HEK293 (cell line): Measurements from ENCODE around the gene LRP1.

Source experiments
- CTCF ChIA-PET: fragments of 350-600 bp; formaldehyde crosslinking; extraction: SDS; loops from one replicate; lab custom pipeline; 2021; ENCODE audit warnings: antibody characterized with exemption; lab: Yijun Ruan, JAX
- POLR2A ChIA-PET: fragments of 300-600 bp; formaldehyde crosslinking; extraction: SDS; loops from one replicate; lab custom pipeline; 2020; ENCODE audit warnings: antibody characterized with exemption, inconsistent platforms; lab: Yijun Ruan, JAX
- H3K27ac ChIP-seq: fragments of 200-500 bp; sonication (Bioruptor generic); 2 replicates; pipeline ENCODE4 v1.5.1; 2014; ENCODE audit warnings: low read depth, low read length, control low read depth, inconsistent platforms; ENCODE audit errors: extremely low read depth
- H3K36me3 ChIP-seq, 2 experiments: fragments of 200-500 bp in 1 of 2; sonication (Bioruptor generic) in 1 of 2; 1 replicate in 1 of 2; 2 replicates in 1 of 2; pipeline ENCODE4 v1.5.1; 2014 to 2017; ENCODE audit warnings: inconsistent platforms in 2 of 2, low read length in 2 of 2; ENCODE audit not compliant: control insufficient read depth in 2 of 2, insufficient read depth in 1 of 2
- H3K4me1 ChIP-seq: fragments of 200-500 bp; sonication (Bioruptor generic); 2 replicates; pipeline ENCODE4 v1.5.1; 2014; ENCODE audit warnings: mild to moderate bottlenecking, low read length, inconsistent platforms; ENCODE audit not compliant: control insufficient read depth, insufficient read depth
- H3K4me3 ChIP-seq: 2 replicates; pipeline ENCODE4 v1.5.1; 2011; ENCODE audit warnings: low read depth, mild to moderate bottlenecking, control low read depth, low read length, moderate library complexity
- H3K9me3 ChIP-seq: fragments of 200-500 bp; sonication (Bioruptor generic); 2 replicates; pipeline ENCODE4 v1.5.1; 2014; ENCODE audit warnings: low read depth, low read length, inconsistent platforms; ENCODE audit not compliant: control insufficient read depth, insufficient read depth
- FEZF1 ChIP-seq: fragments of 450-650 bp; formaldehyde crosslinking; IDR thresholded peaks from 2 replicates; pipeline ENCODE4 v1.5.1; 2016; ENCODE audit warnings: missing biosample characterization, missing genetic modification characterization
- GLI2 ChIP-seq: fragments of 450-650 bp; formaldehyde crosslinking; IDR thresholded peaks from 2 replicates; pipeline ENCODE4; 2017; ENCODE audit warnings: missing biosample characterization, missing genetic modification characterization, low read depth, borderline replicate concordance
- IKZF3 ChIP-seq: fragments of 450-650 bp; IDR thresholded peaks from 2 replicates; pipeline ENCODE4 v1.5.0; 2018; ENCODE audit warnings: missing biosample characterization, mild to moderate bottlenecking, missing genetic modification characterization, moderate library complexity
- WT1 ChIP-seq: fragments of 450-650 bp; formaldehyde crosslinking; IDR thresholded peaks from 2 replicates; pipeline ENCODE4 v1.5.1; 2016; ENCODE audit warnings: missing biosample characterization, missing genetic modification characterization
- YY1 ChIP-seq: fragments of 450-650 bp; formaldehyde crosslinking; IDR thresholded peaks from 2 replicates; pipeline ENCODE4 v1.5.1; 2018; ENCODE audit warnings: missing biosample characterization, missing genetic modification characterization
- ZBTB48 ChIP-seq: fragments of 450-650 bp; formaldehyde crosslinking; IDR thresholded peaks from 2 replicates; pipeline ENCODE4 v1.5.1; 2016; ENCODE audit warnings: missing biosample characterization, missing genetic modification characterization
- ZIC2 ChIP-seq: fragments of 450-650 bp; formaldehyde crosslinking; IDR thresholded peaks from 2 replicates; pipeline ENCODE4 v1.5.1; 2016; ENCODE audit warnings: missing biosample characterization, missing genetic modification characterization
- ZNF121 ChIP-seq: fragments of 450-650 bp; formaldehyde crosslinking; IDR thresholded peaks from 2 replicates; pipeline ENCODE4 v1.5.1; 2016; ENCODE audit warnings: missing biosample characterization, missing genetic modification characterization
- ZNF138 ChIP-seq: fragments of 450-650 bp; formaldehyde crosslinking; IDR thresholded peaks from 2 replicates; pipeline ENCODE4 v1.5.1; 2016; ENCODE audit warnings: missing biosample characterization, missing genetic modification characterization, borderline replicate concordance
- ZNF2 ChIP-seq: fragments of 450-650 bp; formaldehyde crosslinking; IDR thresholded peaks from 2 replicates; pipeline ENCODE4 v1.5.1; 2016; ENCODE audit warnings: missing biosample characterization, missing genetic modification characterization
- ZNF214 ChIP-seq: fragments of 450-650 bp; formaldehyde crosslinking; IDR thresholded peaks from 2 replicates; pipeline ENCODE4 v1.5.1; 2017; ENCODE audit warnings: missing biosample characterization, mild to moderate bottlenecking, missing genetic modification characterization, borderline replicate concordance
- ZNF24 ChIP-seq: fragments of 450-650 bp; formaldehyde crosslinking; IDR thresholded peaks from 2 replicates; pipeline ENCODE4 v1.5.1; 2016; ENCODE audit warnings: missing biosample characterization, missing genetic modification characterization
- ZNF433 ChIP-seq: fragments of 450-650 bp; formaldehyde crosslinking; IDR thresholded peaks from 2 replicates; pipeline ENCODE4 v1.5.1; 2016; ENCODE audit warnings: missing biosample characterization, missing genetic modification characterization, low read depth
- ZNF48 ChIP-seq: fragments of 450-650 bp; formaldehyde crosslinking; IDR thresholded peaks from 2 replicates; pipeline ENCODE4 v1.5.1; 2016; ENCODE audit warnings: missing biosample characterization, missing genetic modification characterization
- ZNF510 ChIP-seq: fragments of 450-650 bp; formaldehyde crosslinking; IDR thresholded peaks from 2 replicates; pipeline ENCODE4 v1.5.1; 2018; ENCODE audit warnings: mild to moderate bottlenecking, missing genetic modification characterization, missing biosample characterization; ENCODE audit not compliant: insufficient replicate concordance
- ZNF561 ChIP-seq: fragments of 450-650 bp; IDR thresholded peaks from 2 replicates; pipeline ENCODE4 v1.5.1; 2018; ENCODE audit warnings: missing biosample characterization, missing genetic modification characterization, borderline replicate concordance
- ZNF664 ChIP-seq: fragments of 450-650 bp; formaldehyde crosslinking; IDR thresholded peaks from 2 replicates; pipeline ENCODE4 v1.5.1; 2016; ENCODE audit warnings: missing biosample characterization, missing genetic modification characterization
- ZNF792 ChIP-seq: fragments of 450-650 bp; formaldehyde crosslinking; IDR thresholded peaks from 2 replicates; pipeline ENCODE4 v1.5.1; 2016; ENCODE audit warnings: missing biosample characterization, missing genetic modification characterization
- TF ChIP-seq, protein P1 (sequence below): fragments of 450-650 bp; formaldehyde crosslinking; IDR thresholded peaks from 2 replicates; pipeline ENCODE4 v1.5.1; 2016; ENCODE audit warnings: missing biosample characterization, missing genetic modification characterization, borderline replicate concordance
- TF ChIP-seq, protein P2 (sequence below): fragments of 450-650 bp; formaldehyde crosslinking; IDR thresholded peaks from 2 replicates; pipeline ENCODE4 v1.5.1; 2016; ENCODE audit warnings: missing biosample characterization, missing genetic modification characterization
- TF ChIP-seq, protein P3 (sequence below): fragments of 450-650 bp; formaldehyde crosslinking; IDR thresholded peaks from 2 replicates; pipeline ENCODE4 v1.5.1; 2016; ENCODE audit warnings: missing biosample characterization, missing genetic modification characterization
- TF ChIP-seq, protein P4 (sequence below): fragments of 450-650 bp; formaldehyde crosslinking; IDR thresholded peaks from 2 replicates; pipeline ENCODE4 v1.5.1; 2016; ENCODE audit warnings: missing biosample characterization, missing genetic modification characterization

Gene LRP1

DNA sequence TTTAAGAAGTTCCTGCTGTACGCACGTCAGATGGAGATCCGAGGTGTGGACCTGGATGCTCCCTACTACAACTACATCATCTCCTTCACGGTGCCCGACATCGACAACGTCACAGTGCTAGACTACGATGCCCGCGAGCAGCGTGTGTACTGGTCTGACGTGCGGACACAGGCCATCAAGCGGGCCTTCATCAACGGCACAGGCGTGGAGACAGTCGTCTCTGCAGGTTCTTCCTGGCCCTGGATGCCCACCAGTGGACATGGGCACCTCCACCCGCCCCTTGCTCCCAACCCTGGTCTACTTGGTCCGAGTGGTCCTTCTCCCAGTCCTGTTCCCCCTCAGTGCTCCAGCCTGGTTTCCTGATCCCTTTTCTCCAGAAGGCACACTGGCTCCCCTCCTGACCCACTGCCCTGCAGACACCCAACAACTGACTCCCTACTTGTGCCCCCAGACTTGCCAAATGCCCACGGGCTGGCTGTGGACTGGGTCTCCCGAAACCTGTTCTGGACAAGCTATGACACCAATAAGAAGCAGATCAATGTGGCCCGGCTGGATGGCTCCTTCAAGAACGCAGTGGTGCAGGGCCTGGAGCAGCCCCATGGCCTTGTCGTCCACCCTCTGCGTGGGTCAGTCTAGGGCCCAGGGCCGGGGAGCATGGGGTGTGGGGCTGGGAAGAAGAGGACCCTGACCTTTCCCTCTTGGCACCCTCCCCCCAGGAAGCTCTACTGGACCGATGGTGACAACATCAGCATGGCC, 51.2 kb downstream of the LRP1 start:
- POLR2A ChIA-PET: no interaction called here
- H3K36me3 ChIP-seq: peaks cover 0 to 76% of the 10 kb centered on the region in 2 experiments; a peak in 1 of 3 replicates
- CTCF ChIA-PET: interaction anchor here (0.5 to 9.9 kb wide), 7 partner anchors 8 to 563 kb away, joined by 3 to 141 read pairs (median 4); partner anchors contain the start of gene LRP1

DNA sequence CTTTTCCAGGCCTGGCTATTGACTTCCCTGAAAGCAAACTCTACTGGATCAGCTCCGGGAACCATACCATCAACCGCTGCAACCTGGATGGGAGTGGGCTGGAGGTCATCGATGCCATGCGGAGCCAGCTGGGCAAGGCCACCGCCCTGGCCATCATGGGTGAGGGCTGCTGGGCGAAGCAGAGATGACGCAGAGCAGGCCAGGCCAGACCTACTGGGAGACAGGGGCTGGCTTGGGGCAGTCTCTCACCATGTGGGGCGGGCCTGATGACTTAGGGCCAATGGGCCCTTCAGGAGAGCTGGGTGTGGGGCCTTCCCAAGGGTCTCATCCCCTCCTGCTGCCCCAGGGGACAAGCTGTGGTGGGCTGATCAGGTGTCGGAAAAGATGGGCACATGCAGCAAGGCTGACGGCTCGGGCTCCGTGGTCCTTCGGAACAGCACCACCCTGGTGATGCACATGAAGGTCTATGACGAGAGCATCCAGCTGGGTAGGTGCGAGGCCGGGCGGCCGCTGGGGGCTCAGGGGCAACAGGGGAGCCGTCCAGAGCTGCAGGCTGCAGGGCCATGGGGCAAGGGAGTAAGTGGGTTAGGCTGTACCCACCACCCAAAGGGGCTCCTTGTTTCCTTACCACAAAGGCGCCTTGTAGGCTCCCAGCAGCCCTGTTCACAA, 52.2 kb downstream of the LRP1 start:
- CTCF ChIA-PET: interaction anchor here (0.5 to 10.4 kb wide), 11 partner anchors 8 to 562 kb away, joined by 3 to 141 read pairs (median 5); partner anchors contain the start of gene LRP1
- POLR2A ChIA-PET: no interaction called here
- H3K27ac ChIP-seq: no peak overlapping the region
- no peak overlapping the region for H3K4me3 ChIP-seq
- peaks cover 0 to 83% of the 10 kb centered on the region in 2 experiments; a peak in 1 of 3 replicates for H3K36me3 ChIP-seq
- no peaks in the 10 kb centered on the region for H3K9me3 ChIP-seq
- TF ChIP-seq, protein P1, sequence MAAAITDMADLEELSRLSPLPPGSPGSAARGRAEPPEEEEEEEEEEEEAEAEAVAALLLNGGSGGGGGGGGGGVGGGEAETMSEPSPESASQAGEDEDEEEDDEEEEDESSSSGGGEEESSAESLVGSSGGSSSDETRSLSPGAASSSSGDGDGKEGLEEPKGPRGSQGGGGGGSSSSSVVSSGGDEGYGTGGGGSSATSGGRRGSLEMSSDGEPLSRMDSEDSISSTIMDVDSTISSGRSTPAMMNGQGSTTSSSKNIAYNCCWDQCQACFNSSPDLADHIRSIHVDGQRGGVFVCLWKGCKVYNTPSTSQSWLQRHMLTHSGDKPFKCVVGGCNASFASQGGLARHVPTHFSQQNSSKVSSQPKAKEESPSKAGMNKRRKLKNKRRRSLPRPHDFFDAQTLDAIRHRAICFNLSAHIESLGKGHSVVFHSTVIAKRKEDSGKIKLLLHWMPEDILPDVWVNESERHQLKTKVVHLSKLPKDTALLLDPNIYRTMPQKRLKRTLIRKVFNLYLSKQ (tag by site-specific recombination): no peak
- TF ChIP-seq ZNF138 (tag by site-specific recombination) (no peak), ZIC2 (tag by site-specific recombination) (no peak)
- no peaks in the 10 kb centered on the region for H3K4me1 ChIP-seq

More for the DNA sequence above, 51.2 kb downstream of the LRP1 start:
- no peak for TF ChIP-seq WT1 (tag by site-specific recombination)
- TF ChIP-seq ZNF561: no peak
- TF ChIP-seq ZNF792 (tag by site-specific recombination): no peak
- no peak for TF ChIP-seq IKZF3
- TF ChIP-seq ZNF510 (tag by site-specific recombination): no peak
- no peak for TF ChIP-seq ZNF664 (tag by site-specific recombination)
- TF ChIP-seq ZNF48: no peak
- TF ChIP-seq, protein P2, sequence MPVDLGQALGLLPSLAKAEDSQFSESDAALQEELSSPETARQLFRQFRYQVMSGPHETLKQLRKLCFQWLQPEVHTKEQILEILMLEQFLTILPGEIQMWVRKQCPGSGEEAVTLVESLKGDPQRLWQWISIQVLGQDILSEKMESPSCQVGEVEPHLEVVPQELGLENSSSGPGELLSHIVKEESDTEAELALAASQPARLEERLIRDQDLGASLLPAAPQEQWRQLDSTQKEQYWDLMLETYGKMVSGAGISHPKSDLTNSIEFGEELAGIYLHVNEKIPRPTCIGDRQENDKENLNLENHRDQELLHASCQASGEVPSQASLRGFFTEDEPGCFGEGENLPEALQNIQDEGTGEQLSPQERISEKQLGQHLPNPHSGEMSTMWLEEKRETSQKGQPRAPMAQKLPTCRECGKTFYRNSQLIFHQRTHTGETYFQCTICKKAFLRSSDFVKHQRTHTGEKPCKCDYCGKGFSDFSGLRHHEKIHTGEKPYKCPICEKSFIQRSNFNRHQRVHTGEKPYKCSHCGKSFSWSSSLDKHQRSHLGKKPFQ (tag by site-specific recombination): no peak
- TF ChIP-seq, protein P3, sequence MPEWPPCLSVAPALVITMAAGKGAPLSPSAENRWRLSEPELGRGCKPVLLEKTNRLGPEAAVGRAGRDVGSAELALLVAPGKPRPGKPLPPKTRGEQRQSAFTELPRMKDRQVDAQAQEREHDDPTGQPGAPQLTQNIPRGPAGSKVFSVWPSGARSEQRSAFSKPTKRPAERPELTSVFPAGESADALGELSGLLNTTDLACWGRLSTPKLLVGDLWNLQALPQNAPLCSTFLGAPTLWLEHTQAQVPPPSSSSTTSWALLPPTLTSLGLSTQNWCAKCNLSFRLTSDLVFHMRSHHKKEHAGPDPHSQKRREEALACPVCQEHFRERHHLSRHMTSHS: no peak
- no peak for TF ChIP-seq GLI2
- TF ChIP-seq YY1: no peak
- TF ChIP-seq, protein P4, sequence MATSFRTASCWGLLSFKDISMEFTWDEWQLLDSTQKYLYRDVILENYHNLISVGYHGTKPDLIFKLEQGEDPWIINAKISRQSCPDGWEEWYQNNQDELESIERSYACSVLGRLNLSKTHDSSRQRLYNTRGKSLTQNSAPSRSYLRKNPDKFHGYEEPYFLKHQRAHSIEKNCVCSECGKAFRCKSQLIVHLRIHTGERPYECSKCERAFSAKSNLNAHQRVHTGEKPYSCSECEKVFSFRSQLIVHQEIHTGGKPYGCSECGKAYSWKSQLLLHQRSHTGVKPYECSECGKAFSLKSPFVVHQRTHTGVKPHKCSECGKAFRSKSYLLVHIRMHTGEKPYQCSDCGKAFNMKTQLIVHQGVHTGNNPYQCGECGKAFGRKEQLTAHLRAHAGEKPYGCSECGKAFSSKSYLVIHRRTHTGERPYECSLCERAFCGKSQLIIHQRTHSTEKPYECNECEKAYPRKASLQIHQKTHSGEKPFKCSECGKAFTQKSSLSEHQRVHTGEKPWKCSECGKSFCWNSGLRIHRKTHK (tag by site-specific recombination): no peak
- TF ChIP-seq ZNF2 (tag by site-specific recombination): no peak
- TF ChIP-seq ZNF24 (tag by site-specific recombination): no peak
- TF ChIP-seq ZNF214 (tag by site-specific recombination): no peak
- TF ChIP-seq ZBTB48 (tag by site-specific recombination): no peak
- TF ChIP-seq ZNF121 (tag by site-specific recombination): no peak
- no peak for TF ChIP-seq ZNF433
- TF ChIP-seq FEZF1: no peak
- TF ChIP-seq, all 188 proteins: peak for 0
- no peak overlapping the region for H3K27ac ChIP-seq
- no peaks in the 10 kb centered on the region for H3K9me3 ChIP-seq
- no peak overlapping the region for H3K4me3 ChIP-seq
- H3K4me1 ChIP-seq: no peaks in the 10 kb centered on the region
